ENCODE results near the gene FKBP1C. TPM values are rescaled to one million over a fixed set of nuclear protein-coding genes. Genes with fewer than 3 reads are reported as not detected.
"Not testable (repeated sequence)": the region's sequence is repeated elsewhere in the genome, so short reads cannot be mapped to it uniquely, and the experiment has no call there.

The FKBP1C gene
- total RNA-seq, 2 experiments from 2014 or later = 0.16 TPM; not detected in 1

- POLR2A ChIA-PET = interaction anchor here (0.9 kb wide), 1 partner anchor 14 kb away, joined by 8 read pairs; no protein-coding TSS in a partner anchor
- CTCF ChIA-PET (ENCODE audit: unreplicated experiment) = no interaction called here
- intact Hi-C loops (cut with micrococcal nuclease; ENCODE audit: unreplicated experiment) = no loop called here
- no peak for TF ChIP-seq EZH2phosphoT487 (IDR thresholded peaks at IDR 0.05; ENCODE audit: borderline replicate concordance, low read depth, low read length)
- TF ChIP-seq, protein P1, sequence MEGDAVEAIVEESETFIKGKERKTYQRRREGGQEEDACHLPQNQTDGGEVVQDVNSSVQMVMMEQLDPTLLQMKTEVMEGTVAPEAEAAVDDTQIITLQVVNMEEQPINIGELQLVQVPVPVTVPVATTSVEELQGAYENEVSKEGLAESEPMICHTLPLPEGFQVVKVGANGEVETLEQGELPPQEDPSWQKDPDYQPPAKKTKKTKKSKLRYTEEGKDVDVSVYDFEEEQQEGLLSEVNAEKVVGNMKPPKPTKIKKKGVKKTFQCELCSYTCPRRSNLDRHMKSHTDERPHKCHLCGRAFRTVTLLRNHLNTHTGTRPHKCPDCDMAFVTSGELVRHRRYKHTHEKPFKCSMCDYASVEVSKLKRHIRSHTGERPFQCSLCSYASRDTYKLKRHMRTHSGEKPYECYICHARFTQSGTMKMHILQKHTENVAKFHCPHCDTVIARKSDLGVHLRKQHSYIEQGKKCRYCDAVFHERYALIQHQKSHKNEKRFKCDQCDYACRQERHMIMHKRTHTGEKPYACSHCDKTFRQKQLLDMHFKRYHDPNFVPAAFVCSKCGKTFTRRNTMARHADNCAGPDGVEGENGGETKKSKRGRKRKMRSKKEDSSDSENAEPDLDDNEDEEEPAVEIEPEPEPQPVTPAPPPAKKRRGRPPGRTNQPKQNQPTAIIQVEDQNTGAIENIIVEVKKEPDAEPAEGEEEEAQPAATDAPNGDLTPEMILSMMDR (conservative IDR thresholded peaks at IDR 0.05; ENCODE audit: low read length) = no peak
- H3K4me3 ChIP-seq (ENCODE audit: low read depth, low read length, poor library complexity, severe bottlenecking) = no peak overlapping the region
- no peaks in the 10 kb centered on the region for H3K79me2 ChIP-seq (ENCODE audit: insufficient read depth, low read depth, low read length)
- H4K20me1 ChIP-seq (ENCODE audit: insufficient read depth, low read length) = no peaks in the 10 kb centered on the region
- no peaks in the 10 kb centered on the region for H3K4me1 ChIP-seq (ENCODE audit: insufficient read depth, low read length, poor library complexity, severe bottlenecking)
- no peak overlapping the region for H2AFZ ChIP-seq (ENCODE audit: low read length)
- no peaks in the 10 kb centered on the region for H3K9me3 ChIP-seq (ENCODE audit: low read length)
- no peaks in the 10 kb centered on the region for H3K36me3 ChIP-seq (ENCODE audit: insufficient read depth, low read length)
- DNase-seq (ENCODE audit: low spot score) = no peak
- H3K9me2 ChIP-seq (ENCODE audit: insufficient read depth, low read length) = no peaks in the 10 kb centered on the region
- no peak overlapping the region for H3K27ac ChIP-seq (ENCODE audit: low read depth, low read length, poor library complexity, severe bottlenecking)
- BruUV-seq (replicated peaks) = no TSS peak
- H3K4me2 ChIP-seq (ENCODE audit: low read length) = no peak overlapping the region
Observed at GRCh38 chr6:63213325-63213724, 2.1 kb downstream of the FKBP1C start.

- Histone ChIP-seq H3K9me2 (ENCODE audit: insufficient read depth, low read length) (no peaks in the 10 kb centered on the region), H3K4me2 (ENCODE audit: low read length) (no peak overlapping the region), H3K36me3 (ENCODE audit: insufficient read depth, low read length) (no peaks in the 10 kb centered on the region), H3K4me1 (ENCODE audit: insufficient read depth, low read length, poor library complexity, severe bottlenecking) (no peaks in the 10 kb centered on the region), H2AFZ (ENCODE audit: low read length) (no peak overlapping the region), H3K79me2 (ENCODE audit: insufficient read depth, low read depth, low read length) (no peaks in the 10 kb centered on the region), H3K4me3 (ENCODE audit: low read depth, low read length, poor library complexity, severe bottlenecking) (no peak overlapping the region), H4K20me1 (ENCODE audit: insufficient read depth, low read length) (no peaks in the 10 kb centered on the region), H3K27ac (ENCODE audit: low read depth, low read length, poor library complexity, severe bottlenecking) (no peak overlapping the region), H3K9me3 (ENCODE audit: low read length) (no peaks in the 10 kb centered on the region)
- CTCF ChIA-PET (ENCODE audit: unreplicated experiment) = no interaction called here
- POLR2A ChIA-PET = no interaction called here
- intact Hi-C loops (cut with micrococcal nuclease; ENCODE audit: unreplicated experiment) = no loop called here
- no peak for DNase-seq (ENCODE audit: low spot score)
- TF ChIP-seq EZH2phosphoT487 (IDR thresholded peaks at IDR 0.05; ENCODE audit: borderline replicate concordance, low read depth, low read length) = no peak
- TF ChIP-seq, protein P1 (conservative IDR thresholded peaks at IDR 0.05; ENCODE audit: low read length) = no peak
- no TSS peak for BruUV-seq (replicated peaks)
Observed at GRCh38 chr6:63214816-63215215, 3.5 kb downstream of the FKBP1C start.

- H3K27ac ChIP-seq (ENCODE audit: low read depth, low read length, poor library complexity, severe bottlenecking) = no peak overlapping the region
- no peak for DNase-seq (ENCODE audit: low spot score)
- BruUV-seq (replicated peaks) = no TSS peak
- H3K4me1 ChIP-seq (ENCODE audit: insufficient read depth, low read length, poor library complexity, severe bottlenecking) = no peaks in the 10 kb centered on the region
- ChIA-PET CTCF (ENCODE audit: unreplicated experiment) (no interaction called here), POLR2A (interaction anchor here (1.0 kb wide), 1 partner anchor 195 kb away, joined by 3 read pairs; no protein-coding TSS in a partner anchor)
- no peaks in the 10 kb centered on the region for H4K20me1 ChIP-seq (ENCODE audit: insufficient read depth, low read length)
- no peaks in the 10 kb centered on the region for H3K9me3 ChIP-seq (ENCODE audit: low read length)
- intact Hi-C loops (cut with micrococcal nuclease; ENCODE audit: unreplicated experiment) = no loop called here
- H3K36me3 ChIP-seq (ENCODE audit: insufficient read depth, low read length) = no peaks in the 10 kb centered on the region
- H3K79me2 ChIP-seq (ENCODE audit: insufficient read depth, low read depth, low read length) = no peaks in the 10 kb centered on the region
- H3K4me2 ChIP-seq (ENCODE audit: low read length) = no peak overlapping the region
- no peak overlapping the region for H3K4me3 ChIP-seq (ENCODE audit: low read depth, low read length, poor library complexity, severe bottlenecking)
- no peak overlapping the region for H2AFZ ChIP-seq (ENCODE audit: low read length)
- no peaks in the 10 kb centered on the region for H3K9me2 ChIP-seq (ENCODE audit: insufficient read depth, low read length)
- TF ChIP-seq, protein P1 (conservative IDR thresholded peaks at IDR 0.05; ENCODE audit: low read length) = no peak
- TF ChIP-seq EZH2phosphoT487 (IDR thresholded peaks at IDR 0.05; ENCODE audit: borderline replicate concordance, low read depth, low read length) = no peak
Observed at GRCh38 chr6:63224179-63224578, 12.9 kb downstream of the FKBP1C start.

- H3K27ac ChIP-seq (ENCODE audit: low read depth, low read length, poor library complexity, severe bottlenecking); H3K4me3 ChIP-seq (ENCODE audit: low read depth, low read length, poor library complexity, severe bottlenecking); BruUV-seq (replicated peaks); H3K9me3 ChIP-seq (ENCODE audit: low read length); H3K36me3 ChIP-seq (ENCODE audit: insufficient read depth, low read length); intact Hi-C loops (cut with micrococcal nuclease; ENCODE audit: unreplicated experiment); H3K4me2 ChIP-seq (ENCODE audit: low read length); H2AFZ ChIP-seq (ENCODE audit: low read length); POLR2A ChIA-PET; H3K9me2 ChIP-seq (ENCODE audit: insufficient read depth, low read length); CTCF ChIA-PET (ENCODE audit: unreplicated experiment); DNase-seq (ENCODE audit: low spot score); H3K4me1 ChIP-seq (ENCODE audit: insufficient read depth, low read length, poor library complexity, severe bottlenecking); H3K79me2 ChIP-seq (ENCODE audit: insufficient read depth, low read depth, low read length); H4K20me1 ChIP-seq (ENCODE audit: insufficient read depth, low read length): not testable (repeated sequence)
Observed at GRCh38 chr6:63225987-63226386, 14.7 kb downstream of the FKBP1C start.

Measured in OCI-LY7 (cell line).